ENCODE data around the gene RPL27.
"Not testable (repeated sequence)": the region's sequence is repeated elsewhere in the genome, so short reads cannot be mapped to it uniquely, and the experiment has no call there.

The RPL27 gene

DNA sequence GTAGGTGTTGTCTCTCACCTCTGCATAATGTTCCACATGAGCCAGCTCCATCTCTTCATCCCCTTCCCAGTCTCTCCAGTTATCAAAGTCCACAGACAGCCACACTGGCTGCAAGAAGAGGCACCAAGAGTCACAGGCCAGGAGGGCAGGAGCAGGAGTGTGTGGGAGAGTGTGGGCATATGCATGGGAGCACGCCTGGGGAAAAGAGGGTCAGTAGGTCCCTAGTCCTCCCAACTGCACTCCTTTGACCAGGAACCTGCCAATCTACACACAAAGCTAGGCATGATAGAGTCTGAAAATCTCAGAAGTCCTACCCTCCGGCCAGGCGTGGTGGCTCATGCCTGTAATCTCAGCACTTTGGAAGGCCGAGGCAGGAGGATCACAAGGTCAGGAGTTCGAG, 26.6 kb upstream of the RPL27 start:
- no peak for TF ChIP-seq CTCF (IDR thresholded peaks at IDR 0.05; ENCODE audit: extremely low read depth, missing control alignments)

DNA sequence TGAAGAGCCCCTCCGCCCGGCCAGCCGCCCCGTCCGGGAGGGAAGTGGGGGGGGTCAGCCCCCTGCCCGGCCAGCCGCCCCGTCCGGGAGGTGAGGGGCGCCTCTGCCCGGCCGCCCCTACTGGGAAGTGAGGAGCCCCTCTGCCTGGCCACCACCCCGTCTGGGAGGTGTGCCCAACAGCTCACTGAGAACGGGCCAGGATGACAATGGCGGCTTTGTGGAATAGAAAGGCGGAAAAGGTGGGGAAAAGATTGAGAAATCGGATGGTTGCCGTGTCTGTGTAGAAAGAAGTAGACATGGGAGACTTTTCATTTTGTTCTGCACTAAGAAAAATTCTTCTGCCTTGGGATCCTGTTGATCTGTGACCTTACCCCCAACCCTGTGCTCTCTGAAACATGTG, 24.9 kb upstream of the RPL27 start:
- DNase-seq (ENCODE audit: low spot score): not testable (repeated sequence)

More for the DNA sequence above, 26.6 kb upstream of the RPL27 start:
- DNase-seq (ENCODE audit: low spot score): no peak

DNA sequence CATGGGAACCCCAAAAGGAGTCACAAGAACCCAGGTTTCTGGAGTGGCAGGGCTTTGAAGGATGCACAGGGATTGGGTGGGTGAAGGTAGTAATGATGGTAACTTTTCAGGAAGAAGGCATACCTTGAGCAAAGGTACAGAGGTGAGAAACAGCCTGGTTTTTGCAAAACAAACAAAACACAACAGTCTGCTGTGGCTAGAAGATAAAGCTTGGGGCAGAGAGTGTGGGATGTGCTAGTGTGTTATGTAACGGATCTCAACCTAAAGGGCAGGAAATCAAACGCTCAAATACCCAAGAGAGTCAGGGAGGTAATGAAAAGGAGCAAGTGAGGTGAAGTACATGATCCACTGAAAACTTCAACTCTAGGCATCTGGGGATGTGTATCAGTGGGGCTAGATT, 23.0 kb upstream of the RPL27 start:
- no peak for DNase-seq (ENCODE audit: low spot score)
- TF ChIP-seq CTCF (IDR thresholded peaks at IDR 0.05; ENCODE audit: extremely low read depth, missing control alignments): no peak

GRCh38 chr17:42975701-42976100, 22.5 kb upstream of the RPL27 start:
- DNase-seq (ENCODE audit: low spot score): not testable (repeated sequence)

GRCh38 chr17:42979511-42980273, 18.5 kb upstream of the RPL27 start, which contains the start of gene PTGES3L:
Gene PTGES3L (minus strand): TSS chr17:42980080. CDS start chr17:42980053, 27 bp downstream.
- no peak for TF ChIP-seq CTCF (IDR thresholded peaks at IDR 0.05; ENCODE audit: extremely low read depth, missing control alignments)

DNA sequence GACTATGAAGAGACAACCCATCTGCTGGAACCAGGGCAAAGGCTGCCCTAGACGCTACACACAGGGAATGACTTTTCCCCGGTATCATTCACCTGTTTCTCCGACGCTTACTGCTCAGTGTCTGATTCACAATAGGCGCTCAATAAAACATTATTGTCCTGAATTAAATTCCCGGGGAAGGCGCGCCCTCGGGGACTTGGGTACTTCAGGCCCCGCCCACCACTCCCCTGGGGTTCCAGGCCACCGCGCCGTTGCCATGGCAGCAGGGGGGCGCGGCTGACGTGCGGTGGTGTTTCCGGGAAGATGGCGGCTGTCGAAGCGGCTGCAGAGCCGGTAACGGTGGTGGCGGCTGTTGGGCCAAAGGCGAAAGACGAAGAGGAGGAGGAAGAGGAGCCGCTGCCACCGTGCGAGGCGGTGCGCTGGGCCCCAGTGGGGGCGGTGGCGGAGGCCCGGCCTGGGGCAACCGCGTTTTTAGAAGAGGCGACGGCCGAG, 17.9 kb upstream of the RPL27 start, which contains the start of gene RUNDC1:
Gene RUNDC1, plus strand, starts transcription at position 292 of the 492 bp plus-strand sequence. Its CDS starts 12 bp downstream, at position 304.
- TF ChIP-seq CTCF (IDR thresholded peaks at IDR 0.05; ENCODE audit: extremely low read depth, missing control alignments): no peak
- DNase-seq (ENCODE audit: low spot score): peak; percentile 97

More at GRCh38 chr17:42979511-42980273, 18.5 kb upstream of the RPL27 start, which contains the start of gene PTGES3L:
- DNase-seq (ENCODE audit: low spot score): peak; percentile 84

DNA sequence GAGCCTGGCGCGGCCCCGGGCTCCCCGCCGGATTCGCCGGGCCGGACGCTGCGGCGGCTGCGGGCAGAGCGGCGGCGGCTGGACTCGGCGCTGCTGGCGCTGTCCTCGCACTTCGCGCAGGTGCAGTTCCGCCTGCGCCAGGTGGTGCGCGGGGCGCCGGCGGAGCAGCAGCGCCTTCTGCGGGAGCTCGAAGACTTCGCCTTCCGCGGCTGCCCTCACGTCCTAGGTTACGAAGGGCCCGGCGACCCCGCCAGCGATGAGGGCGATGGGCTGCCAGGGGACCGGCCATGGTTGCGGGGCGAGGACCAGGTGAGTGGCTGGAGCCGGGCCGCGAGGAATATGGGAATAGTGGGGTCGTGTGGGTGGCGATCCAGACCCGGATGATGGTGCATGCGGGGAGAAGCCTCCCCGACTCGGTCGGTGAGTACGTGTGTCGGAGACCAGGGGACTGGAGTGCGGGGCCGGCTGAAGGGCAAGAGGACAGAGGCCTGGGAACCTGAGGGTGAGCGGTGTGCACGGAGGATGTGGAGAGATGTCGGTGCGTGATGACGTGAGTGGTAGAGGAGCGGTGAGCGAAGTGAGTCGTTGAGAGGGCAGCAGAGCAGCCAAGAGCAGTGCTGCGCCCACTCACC, 17.3 kb upstream of the RPL27 start:
- peak; percentile 81 for DNase-seq (ENCODE audit: low spot score)
- no peak for TF ChIP-seq CTCF (IDR thresholded peaks at IDR 0.05; ENCODE audit: extremely low read depth, missing control alignments)

- no peak for TF ChIP-seq CTCF (IDR thresholded peaks at IDR 0.05; ENCODE audit: extremely low read depth, missing control alignments)
- no peak for DNase-seq (ENCODE audit: low spot score)
Observed at GRCh38 chr17:42982266-42982665, 16.0 kb upstream of the RPL27 start.

All from GM20000 (cell line).